Activated T-helper 1 cell treated with anti-CD3 and anti-CD28 coated beads, Interleukin-12 subunit alpha, Interleukin-12 subunit beta, Interleukin-2, Interleukin-4 antibody, amounts not matched to agents 30 ng/mL and 10 ng/mL and 1 ng/mL, durations not matched to agents 14 hours and 24 hours and 36 hours (primary cell): Measurements from ENCODE around the gene NDUFA8. TPM values are rescaled to one million over a fixed set of nuclear protein-coding genes. Genes with fewer than 3 reads are reported as not detected.
A peak's percentile ranks its signal among the peaks of the same experiment; 100 is the strongest.

Experiments
- DNase-seq: peaks from one replicate; pipeline ENCODE4 v3.0.0; 2021; ENCODE audit warnings: low spot score
- H3K27ac Mint-ChIP-seq: one replicate; pipeline ENCODE4 v1.8.0; 2021; ENCODE audit warnings: mild to moderate bottlenecking, mixed read lengths
- H3K27me3 Mint-ChIP-seq: one replicate; pipeline ENCODE4 v1.8.0; 2022; ENCODE audit warnings: mild to moderate bottlenecking, moderate library complexity, mixed read lengths; ENCODE audit not compliant: insufficient read depth
- H3K36me3 Mint-ChIP-seq: one replicate; pipeline ENCODE4 v1.8.0; 2021; ENCODE audit warnings: low read depth, mixed read lengths
- H3K4me1 Mint-ChIP-seq: one replicate; pipeline ENCODE4 v1.8.0; 2021; ENCODE audit warnings: low read depth, mixed read lengths
- H3K4me3 Mint-ChIP-seq: one replicate; pipeline ENCODE4 v1.8.0; 2021; ENCODE audit warnings: mild to moderate bottlenecking, moderate library complexity, mixed read lengths
- H3K9me3 Mint-ChIP-seq: one replicate; pipeline ENCODE4 v1.8.0; 2021; ENCODE audit warnings: mixed read lengths
- intact Hi-C: fragments of 100-400 bp; cut with micrococcal nuclease; formaldehyde crosslinking; loops from one replicate; pipeline ENCODE4 v1.15.1; 2024
- total RNA-seq: library from RNA; stranded (reverse); gene quantifications from 2 replicates; pipeline ENCODE4 v1.2.3, GENCODE V29; 2022

Gene NDUFA8
- total RNA-seq, 1 donor from 2014 or later, result 51.6 TPM

DNA sequence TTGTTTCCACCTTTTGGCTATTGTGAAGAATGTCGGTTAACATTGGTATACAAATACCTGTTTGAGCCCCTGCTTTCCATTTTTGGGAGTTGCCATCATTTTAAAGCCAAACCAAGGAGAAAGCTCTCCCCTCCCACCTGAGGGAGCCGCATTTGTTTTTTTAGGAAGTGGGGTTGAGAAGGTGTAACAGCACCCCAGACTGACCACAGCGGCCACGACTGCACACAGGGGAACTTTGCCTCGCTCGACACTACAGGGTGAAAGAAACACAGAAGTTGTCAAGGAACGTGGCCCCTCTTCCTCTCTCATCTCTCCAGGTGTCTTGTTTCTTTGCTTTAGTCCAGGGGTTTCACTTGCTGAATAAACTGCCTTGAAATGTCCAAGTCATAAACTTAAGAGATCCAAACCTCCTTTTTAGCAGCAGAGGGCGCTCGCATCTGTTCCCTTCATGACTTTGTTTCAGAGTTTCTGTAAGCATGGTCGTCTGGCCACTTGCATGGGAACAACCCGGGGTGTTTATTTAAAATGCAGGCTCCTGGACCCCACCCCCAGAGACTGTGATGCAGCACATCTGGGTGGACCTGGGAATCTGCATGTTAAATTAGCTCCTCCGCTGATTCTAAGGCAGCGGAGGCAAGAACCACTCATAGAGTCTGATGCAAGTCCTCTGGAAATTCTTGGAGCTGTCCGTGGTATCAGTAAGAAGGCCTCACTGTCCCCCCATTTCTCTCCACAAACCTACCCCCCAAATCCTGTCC, 64.4 kb downstream of the NDUFA8 start:
- peak overlapping the region; percentile 27 for H3K4me3 Mint-ChIP-seq
- peaks cover 30% of the 10 kb centered on the region for H3K4me1 Mint-ChIP-seq
- DNase-seq, result peak; percentile 35
- intact Hi-C loops, result loop anchor here (1.0 to 10.0 kb wide), 3 partner anchors 255 to 810 kb away; partner anchors contain the start of gene RC3H2
- H3K9me3 Mint-ChIP-seq, result no peaks in the 10 kb centered on the region
- H3K27ac Mint-ChIP-seq, result no peak overlapping the region
- peaks cover 18% of the 10 kb centered on the region for H3K27me3 Mint-ChIP-seq
- H3K36me3 Mint-ChIP-seq, result peaks cover 5% of the 10 kb centered on the region

Other genes with a start within 250 kb of the NDUFA8 start
- gene TTLL11, start 66.5 kb downstream of the NDUFA8 start, total RNA-seq, result 3.0 and 4.5 TPM in 2 replicates
- not detected in 2 replicates for gene MORN5, start 129 bp upstream of the NDUFA8 start, total RNA-seq
- gene LHX6, start 69.2 kb upstream of the NDUFA8 start, total RNA-seq, result 0.08 TPM in 1 of 2 replicates, not detected in the other
- gene RBM18, start 105.1 kb upstream of the NDUFA8 start, total RNA-seq, result 29.9 and 31.5 TPM in 2 replicates
- 58.8 and 66.0 TPM in 2 replicates for gene MRRF, start 105.1 kb upstream of the NDUFA8 start, total RNA-seq
- gene PTGS1, start 211.2 kb upstream of the NDUFA8 start, total RNA-seq, result 0.54 and 0.61 TPM in 2 replicates